T-helper 22 cell (primary cell): Measurements from ENCODE around the gene SCAMP5.

Source experiments
- DNase-seq: peaks from one replicate; pipeline ENCODE4 v3.0.0-alpha.2; 2020; ENCODE audit warnings: low read depth

The SCAMP5 gene

DNA sequence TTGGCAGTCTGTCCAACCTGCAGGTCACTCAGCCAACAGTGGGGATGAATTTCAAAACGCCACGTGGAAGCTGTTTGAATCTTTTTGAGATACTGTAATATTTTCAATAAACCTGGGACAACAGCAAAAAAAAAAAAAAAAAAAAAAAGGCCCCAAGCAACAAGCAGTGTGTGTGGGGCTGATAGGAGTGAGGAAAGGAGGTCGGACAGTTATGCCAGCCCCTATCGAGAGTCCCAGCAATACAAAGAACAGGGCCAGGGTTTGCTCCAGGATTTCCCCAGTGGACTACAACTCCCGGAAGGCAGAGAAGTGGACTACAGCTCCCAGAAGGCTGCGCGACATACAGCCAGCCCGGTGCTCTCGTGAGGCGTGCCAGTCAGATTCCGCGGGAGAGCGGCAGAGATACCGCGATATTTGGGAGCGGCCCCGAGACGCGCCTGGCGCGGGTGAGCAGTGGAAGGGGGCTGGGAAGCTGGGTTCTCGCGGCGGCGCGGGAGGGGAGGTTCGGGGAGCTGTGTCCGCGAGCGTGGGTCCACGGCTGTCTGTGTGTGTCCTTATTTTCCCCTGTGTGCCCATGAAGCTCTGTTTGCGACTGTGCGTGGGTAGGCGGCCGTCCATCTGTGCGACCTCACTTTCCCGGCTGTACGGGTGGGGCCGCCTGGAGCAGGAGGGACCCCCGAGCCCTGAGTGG is 28.0 kb downstream of the SCAMP5 start, which contains the start of gene PPCDC:
TSS of gene PPCDC (plus strand) at position 410 of the 691 bp plus-strand sequence. CDS start 4,729 bp downstream, outside the sequence.
- DNase-seq = peak; percentile 85

DNA sequence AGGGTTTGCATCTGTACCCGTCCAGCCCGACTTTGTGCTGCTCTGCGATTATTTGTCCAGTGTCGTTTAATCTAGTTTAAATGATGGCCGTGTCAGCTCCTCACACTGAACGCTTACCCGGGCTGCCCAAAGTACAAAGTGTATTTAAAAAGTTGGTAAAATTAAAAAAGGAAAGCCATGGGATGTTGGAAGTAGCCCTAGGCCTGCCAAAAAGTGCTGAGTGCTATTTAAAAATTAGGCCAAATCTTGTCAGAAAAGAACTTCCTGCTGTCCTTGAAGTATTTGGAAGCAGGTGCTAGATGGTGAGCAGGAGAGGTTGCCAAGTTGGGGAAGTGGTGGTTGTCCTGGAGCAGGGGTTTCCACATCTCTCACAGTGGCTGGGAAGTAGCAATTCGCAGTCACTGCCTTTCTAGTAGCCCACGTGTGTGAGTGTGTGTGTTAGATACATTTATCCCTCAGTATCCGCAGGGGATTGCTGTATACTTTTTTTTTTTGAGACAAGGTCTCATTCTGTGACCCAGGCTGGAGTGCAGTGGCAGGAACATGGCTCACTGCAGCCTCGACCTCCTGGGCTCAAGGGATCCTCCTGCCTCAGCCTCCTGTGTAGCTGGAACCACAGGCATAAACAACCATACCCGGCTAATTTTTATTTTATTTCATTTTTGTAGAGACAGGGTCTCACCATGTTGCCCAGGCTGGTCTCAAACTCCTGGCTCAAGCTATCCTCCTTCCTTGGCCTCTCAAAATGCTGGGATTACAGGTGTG is 28.7 kb downstream of the SCAMP5 start:
- DNase-seq = no peak

DNA sequence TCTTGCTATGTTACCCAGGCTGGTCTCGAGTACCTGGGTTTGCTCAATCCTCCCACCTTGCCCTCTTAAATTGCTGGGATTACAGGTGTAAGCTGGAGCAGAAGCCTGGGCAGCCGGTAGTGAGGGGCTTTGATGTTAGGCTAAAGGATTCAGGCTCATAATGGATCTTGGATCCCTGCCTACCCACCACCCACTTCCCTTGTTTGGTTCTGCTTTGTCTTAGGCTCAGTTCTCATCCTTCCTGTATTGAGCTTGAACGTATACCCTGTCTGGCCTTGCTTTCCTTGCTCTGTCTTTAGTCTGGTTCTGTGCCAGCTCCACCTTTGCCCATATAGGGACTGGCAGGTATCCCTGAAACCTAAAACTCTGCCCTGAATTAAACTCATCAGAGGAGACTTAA is 29.7 kb downstream of the SCAMP5 start:
- no peak for DNase-seq

DNA sequence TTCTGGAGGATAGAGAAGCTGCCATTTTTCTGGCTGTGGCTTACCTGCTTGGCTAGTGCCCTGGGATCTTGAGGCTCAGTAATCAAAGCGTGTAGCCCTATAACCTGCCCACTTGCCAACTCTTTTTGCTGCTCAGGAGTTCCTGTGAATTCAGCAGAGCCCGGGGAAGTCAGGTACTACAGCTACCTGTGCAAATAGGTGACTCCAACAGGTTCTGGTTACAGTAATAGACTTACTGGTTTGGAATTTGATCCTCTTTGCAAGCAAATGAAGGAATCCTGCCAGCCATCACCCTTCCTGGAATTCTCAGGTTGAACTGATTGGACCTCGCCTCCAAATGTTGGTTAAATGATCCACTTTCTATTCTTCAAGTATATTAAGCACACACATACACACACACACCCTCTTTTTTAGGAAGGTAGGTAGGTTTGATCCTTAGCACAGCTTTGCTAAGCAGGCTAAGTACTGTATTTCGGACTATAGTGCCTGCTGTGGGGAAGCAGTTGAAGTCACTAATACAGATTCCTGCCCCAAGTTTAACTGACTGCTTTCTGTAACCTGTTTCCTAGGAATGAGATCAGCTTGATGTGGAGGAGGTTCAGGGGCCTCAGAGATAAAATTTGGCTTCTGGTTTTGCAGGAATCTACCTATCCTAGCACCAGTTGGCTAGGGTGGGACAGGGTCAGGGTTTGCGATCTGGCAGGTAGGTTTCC is 30.3 kb downstream of the SCAMP5 start:
- no peak for DNase-seq

DNA sequence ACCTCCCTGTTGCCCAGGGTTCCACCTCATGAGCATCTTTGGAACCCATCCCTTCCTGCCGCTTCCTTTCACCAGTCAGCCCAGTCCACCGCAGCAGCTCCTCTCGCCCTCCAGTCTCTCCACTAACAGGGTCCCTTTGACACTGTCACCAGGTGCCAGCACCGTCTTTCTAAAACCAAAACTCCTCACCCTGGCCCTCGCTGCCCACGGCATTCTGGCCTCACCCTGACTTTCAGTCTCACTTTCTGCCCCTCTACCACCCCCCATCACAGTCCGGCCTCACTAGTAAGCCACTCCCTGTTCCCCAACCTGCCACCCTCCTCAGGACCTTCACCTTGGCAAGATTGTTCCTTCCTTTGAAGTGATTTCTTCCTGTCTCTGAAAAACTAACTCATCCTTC is 32.2 kb downstream of the SCAMP5 start:
- no peak for DNase-seq

DNA sequence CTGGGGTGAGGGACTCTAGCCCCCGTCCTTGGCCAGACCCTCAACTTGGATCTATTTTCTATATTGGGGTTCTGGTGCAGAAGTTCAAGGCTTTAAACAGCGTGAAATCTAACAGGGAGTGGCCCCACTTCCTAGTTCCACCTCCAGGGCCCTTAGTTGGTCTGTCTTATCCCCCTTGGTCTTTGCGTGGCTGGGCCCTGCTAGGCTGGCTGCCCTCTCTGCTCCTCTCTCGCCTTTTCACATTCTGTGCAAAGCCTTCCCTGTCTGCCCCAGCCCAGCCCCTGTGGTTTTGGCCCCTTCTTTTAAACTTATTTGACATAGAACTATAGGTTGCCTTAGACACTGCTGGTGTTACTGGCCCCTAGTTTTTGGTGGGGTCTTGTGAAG is 33.6 kb downstream of the SCAMP5 start:
- no peak for DNase-seq

DNA sequence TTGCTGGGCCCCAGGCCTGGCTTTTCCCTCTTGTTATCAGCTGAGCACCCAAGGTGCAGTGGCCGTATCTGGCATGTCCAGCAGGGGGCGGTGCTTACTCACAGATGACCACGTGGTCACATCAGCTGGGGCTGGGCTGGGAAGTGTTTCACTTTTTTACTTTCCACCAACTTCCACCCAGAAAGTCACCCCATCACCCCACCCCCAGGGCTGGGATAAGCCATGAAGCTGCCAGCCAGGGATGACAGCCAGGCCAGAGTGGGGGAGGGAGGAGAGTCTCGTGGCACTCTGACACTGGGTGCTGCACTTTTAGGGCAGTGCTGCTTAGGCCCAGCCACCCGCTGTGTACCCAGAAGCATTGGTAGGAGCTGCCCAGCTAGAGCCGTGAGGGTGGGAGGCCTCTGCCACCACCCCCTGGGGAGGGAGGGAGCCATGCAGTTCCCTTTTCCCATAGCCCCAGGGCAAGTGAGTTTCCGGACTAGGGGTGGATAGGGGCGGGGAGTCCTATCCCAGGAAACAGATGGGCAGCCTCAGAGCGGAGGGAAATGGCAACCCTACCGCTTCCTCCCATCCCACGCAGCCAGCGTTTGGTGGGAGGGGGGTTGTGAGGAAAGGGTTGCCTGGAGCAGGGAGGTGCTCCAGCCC is 34.1 kb downstream of the SCAMP5 start:
- peak; percentile 63 for DNase-seq

DNA sequence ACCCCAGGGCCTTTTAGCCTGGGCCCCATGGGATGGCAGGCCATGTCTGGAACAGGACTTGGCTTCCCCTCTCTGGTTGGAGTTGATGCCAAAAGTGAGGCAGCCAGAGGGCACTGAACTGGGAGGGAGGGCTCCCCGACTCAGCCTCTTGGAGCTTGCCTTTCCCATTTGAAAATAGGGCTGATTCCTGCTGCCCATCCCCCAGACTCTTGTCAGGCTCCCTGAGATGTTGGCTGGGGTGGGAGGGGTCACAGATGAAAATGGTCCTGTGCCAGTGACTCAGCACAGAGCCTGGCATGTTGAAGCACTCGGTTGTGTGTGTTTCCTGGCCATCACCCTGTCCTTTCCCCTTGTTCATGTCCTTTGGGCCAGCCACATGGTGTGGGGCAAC is 34.7 kb downstream of the SCAMP5 start:
- DNase-seq = no peak

DNA sequence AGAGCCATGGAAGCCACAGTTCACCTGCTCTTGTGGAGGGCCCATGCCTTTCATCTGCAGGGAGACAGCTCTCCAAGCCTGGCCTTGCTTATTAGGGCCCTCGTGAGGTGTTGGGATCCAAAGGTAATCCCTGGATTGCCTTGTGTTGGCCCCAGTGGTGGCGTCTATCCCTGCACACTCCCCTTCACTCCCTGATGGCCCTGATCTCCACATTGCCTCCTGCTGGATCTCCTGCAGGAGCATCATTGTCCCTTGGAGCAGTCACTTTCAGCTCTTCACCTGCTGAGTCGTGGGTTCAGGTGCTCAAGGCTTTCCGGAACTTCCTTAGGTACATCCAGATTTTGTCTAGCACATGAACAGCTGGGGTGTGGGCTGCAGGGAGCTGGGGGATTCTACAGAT is 35.1 kb downstream of the SCAMP5 start:
- DNase-seq = no peak

DNA sequence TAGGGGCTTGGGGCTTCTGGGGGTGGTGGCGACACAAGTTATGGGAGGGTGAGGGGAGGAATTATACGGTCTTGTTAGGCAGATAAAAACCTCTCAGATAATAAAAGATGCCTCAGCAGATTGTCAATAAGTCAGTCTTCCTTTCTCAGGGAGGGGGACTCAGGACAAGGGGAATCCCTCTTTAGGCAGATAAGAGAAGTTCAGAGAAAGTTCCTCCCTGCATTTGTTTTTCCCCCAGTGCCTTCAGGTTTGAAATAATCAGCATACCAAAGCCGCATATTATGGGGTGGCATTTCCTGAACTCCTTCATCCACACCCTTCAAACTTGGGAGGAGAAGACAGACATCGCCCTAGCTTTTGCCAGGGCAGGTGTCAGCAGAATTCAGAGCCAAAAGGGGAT is 36.5 kb downstream of the SCAMP5 start:
- no peak for DNase-seq

DNA sequence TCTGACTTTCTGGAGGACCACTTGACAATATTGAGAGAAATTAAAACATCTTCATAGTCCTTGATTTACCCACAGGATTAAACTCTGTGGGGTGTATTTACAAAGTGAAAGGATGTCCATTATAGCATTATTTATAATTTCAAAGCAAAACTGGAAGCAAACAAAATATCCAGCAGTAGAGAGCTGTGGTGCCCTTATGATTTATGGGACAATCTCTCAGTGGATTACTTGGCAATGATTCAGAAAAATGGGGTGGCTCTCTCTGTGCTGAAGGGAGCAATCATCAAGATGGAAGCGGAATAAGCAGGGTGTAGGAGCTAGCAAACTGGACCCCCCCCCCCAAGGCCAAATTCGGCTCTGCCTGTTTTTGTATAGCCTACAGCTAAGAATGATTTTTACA is 37.0 kb downstream of the SCAMP5 start:
- no peak for DNase-seq

DNA sequence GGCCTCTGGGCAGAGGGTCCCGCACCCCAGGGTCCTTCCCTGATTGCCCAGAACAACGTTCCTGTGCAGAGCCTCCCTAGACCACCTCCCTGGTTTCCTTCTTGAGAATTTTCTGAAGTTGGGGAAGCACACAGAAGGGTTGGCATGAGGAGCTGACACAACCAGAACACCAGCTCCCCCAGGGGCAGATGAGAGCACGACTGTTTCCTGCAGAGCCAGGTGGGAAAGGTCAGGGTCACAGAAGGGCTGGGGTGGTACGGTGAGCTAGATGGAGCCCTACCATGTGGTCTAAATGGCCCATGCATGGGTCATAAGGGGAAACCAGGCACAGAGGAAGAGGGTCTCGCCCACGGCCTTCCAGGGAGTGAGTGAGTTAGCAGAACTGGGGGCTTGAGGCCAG is 38.4 kb downstream of the SCAMP5 start:
- DNase-seq = no peak

DNA sequence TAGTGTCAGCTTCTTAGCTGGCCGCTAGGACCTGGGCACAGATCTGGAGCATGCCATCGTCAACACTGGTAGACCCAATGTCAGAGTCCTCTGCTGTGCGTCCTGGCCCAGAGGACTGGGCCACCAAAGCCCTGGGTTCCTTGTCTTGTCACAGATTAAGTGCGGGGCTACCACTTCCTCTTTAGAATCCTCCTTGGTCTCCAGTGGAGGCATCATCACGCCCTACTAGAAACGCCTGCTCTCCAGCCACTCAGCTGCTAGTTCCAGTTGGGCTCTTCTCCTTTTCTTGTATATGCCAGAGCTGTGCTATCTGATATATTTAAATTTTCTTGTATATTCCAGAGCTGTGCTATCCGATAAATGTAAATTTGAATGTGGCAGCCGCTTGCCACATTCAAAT is 39.3 kb downstream of the SCAMP5 start:
- DNase-seq = no peak

DNA sequence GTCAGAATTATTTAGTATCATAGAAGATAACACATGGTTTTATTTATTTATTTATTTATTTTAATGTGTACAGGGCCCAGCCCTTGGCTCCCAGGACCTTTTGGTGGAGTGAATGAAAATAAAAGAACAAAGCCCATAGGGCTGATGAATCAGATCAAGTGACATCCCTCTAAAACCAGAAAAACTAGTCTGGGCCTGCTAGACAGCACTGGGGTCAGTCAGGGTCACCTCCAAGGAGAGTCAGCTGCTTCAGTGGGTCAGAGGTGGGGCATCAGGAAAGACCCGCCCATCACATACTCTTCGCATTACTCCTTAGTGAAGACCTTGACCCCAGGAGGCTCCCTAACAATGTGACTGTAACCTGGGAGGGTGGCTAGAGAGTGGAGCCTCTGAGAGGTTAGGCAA is 40.9 kb downstream of the SCAMP5 start:
- no peak for DNase-seq

DNA sequence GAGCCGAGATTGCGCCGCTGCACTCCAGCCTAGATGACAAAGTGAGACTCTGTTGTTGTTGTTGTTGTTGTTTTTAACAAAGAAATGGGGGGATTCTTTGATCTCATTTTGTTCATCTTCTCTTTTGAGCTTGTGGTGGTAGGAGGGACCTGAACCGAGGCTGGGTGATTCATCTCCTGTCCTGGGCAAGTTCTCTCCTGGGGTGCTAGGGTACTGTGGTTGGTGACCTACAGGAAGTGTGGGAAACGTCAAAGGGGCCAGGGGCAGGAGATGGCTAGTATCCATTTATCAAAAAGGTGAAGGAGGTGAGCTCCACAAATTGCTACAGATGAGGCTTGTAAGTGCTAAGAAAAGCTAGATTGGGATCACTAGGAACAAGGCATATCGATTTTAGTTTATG is 42.3 kb downstream of the SCAMP5 start:
- no peak for DNase-seq

DNA sequence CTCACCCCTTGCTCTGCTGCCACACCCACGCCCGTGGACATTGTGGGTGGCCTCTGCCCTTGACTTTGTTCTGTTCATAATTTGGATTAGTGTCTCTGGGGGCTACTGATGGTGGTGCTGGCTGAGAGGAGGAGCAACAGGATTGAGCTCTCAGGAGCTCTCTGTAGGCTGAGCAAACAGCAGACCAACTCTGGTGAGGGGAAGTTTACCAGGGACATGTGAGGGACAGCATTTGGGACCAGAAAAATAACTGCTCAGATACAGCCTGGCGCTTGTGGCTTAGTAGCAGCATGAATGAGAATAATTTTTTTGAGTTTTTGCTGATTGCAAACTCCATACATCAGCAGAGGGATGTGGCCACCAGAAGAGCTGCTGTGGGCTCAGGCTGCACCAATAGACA is 42.9 kb downstream of the SCAMP5 start:
- no peak for DNase-seq

DNA sequence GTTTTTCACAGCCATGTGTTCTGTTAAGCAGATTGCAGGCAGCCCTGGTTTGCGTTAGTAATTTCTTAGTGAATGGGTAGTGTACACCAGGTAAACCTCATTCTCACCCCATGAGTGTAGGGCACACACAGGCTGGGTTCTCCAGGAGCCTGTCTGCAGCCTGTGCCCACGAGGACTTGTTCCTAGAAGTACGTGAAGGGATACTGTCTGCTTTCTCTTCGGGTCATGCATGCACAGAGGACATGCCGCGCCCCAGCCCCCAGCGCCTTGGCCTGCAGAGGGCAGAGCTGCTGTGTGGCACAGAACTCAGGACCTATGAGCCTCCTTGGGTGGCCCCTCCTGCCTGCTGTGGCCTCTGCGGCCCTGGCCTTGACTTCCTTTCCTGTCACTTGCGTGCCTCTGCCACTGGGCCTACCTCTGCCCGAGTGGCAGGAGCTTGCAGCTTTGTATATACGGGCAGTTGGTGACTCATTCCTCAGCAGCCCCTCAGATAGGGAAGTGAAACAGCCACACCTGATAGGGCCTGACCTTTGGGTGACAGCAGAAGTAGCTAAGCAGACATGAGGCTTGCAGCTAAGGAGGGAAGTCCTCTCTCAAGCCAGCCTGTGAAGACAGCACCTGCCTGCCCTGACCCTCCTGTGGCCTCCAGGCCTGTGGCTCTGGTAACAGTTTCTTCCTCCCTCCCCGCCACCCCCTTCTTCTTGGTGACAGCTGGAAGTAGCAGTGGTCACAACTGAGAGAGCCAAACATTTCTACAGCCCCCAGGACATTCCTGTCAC is 47.6 kb downstream of the SCAMP5 start:
- DNase-seq = peak; percentile 4

DNA sequence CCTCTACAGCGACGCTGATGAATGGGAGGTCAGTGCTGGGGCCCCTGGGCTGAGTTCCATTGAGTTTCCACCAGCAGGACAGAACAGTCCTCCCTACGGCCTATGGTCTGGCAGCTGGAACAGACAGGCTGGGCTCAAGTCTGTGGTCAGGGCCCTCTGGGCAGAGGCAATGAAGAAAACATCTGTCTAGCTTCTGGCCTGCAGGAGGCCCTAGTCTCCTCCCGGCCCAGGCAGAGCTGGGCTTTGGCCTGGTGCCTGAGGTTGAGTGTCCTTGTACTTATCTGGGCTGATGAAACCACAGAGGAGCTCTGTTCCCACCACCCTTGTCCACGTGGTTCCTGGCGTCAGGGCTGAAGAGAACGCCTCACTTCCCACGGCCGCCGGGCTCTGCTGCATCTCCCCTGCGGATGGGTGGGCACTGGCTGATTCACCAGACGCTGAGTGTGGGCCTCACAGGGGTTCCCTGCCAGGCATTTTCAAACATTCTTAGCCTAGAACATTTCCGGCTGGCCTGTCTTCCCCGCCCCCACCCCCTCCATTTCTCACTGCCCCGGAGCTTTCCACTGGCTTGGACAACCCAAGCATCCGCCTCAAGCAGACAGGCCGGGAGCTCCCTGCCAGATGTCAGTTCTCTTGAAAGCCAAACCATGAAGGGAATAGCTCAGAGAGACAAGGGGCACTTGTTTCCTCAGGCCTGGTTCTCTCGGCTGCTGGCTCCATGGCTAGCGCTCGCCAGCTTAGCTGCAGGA is 48.3 kb downstream of the SCAMP5 start:
- no peak for DNase-seq

DNA sequence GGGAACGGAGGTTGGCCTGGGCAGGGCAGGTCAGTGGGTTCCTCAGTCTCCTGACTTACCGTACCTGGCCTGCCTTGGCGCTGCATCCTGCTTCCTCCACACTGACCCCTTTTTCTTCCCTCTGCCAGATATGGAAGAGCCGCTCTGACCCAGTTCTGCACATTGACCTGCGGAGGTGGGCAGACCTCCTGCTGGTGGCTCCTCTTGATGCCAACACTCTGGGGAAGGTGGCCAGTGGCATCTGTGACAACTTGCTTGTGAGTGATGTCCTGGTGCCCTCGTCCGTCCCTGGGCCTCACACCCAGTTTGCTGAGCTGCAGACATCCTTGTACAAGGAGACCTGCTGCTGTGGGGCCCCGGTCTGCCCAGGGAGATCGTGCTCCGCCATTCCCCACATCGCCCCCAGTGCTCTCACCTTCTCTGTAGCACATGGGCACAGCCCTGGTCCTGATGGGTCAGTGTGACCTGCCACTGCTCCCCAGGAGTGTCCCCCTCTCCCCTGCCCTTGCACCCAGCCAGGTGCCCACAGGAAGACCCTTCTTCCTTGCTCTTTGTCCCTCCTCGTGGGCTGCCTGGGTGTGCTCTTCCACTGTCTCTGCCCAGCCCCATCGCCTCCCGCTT is 49.0 kb downstream of the SCAMP5 start:
- no peak for DNase-seq

DNA sequence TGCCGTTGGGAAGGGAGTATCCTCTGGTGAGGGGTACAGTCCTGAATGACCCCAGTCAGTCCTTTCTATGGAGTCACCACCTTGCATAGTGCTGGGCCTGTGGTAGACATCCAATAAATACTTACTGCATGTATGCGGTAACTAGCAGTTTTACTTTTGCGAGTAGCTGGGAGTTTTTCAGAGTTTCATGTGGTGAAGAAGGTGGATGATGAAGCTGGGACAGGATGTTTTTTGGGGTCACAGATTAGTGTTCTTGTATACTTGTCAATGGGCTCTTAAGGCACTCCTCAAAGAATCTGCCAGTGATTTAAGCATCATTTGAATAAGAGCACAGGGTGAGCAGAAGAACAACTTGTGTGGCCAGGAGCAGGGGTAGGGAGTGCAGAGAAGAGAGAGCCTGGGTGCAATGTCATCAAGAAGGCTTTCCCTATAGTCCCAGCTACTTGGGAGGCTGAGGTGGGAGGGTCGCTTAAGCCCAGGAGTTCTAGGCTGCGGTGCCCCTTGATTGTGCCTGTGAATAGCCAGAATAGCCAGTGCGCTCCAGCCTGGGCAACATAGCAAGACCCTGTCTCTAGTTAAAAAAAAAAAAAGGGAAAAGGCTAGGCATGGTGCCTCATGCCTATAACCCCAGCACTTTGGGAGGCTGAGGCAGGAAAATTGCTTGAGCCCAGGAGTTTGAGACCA is 50.1 kb downstream of the SCAMP5 start:
- DNase-seq = no peak
